Esophagus muscularis mucosa (tissue), 4 donors: Measurements from ENCODE around the gene RUNDC1. TPM values are rescaled to one million over a fixed set of nuclear protein-coding genes. Genes with fewer than 3 reads are reported as not detected.
"Not testable (repeated sequence)": the region's sequence is repeated elsewhere in the genome, so short reads cannot be mapped to it uniquely, and the experiment has no call there.

Experiments used
- DNase-seq: peaks from one replicate; pipeline ENCODE4 v3.0.0-alpha.2; 2017; ENCODE audit errors: extremely low spot score
- H3K27ac ChIP-seq, 4 donors: fragments of 200-600 bp; sonication (generic); replicated peaks in 1 of 4; 1 replicate in 3 of 4; 2 replicates in 1 of 4; pipeline ENCODE4 v1.5.1; 2016 to 2019; ENCODE audit warnings: mild to moderate bottlenecking in 1 of 4
- H3K27me3 ChIP-seq, 4 donors: fragments of 200-600 bp; sonication (generic); one replicate each; pipeline versions ENCODE4 v1.5.1 to v1.6.0; 2016 to 2019
- H3K36me3 ChIP-seq, 4 donors: fragments of 200-600 bp; sonication (generic); one replicate each; pipeline ENCODE4 v1.5.1; 2016 to 2019
- H3K4me1 ChIP-seq, 4 donors: fragments of 200-600 bp; sonication (generic); one replicate each; pipeline ENCODE4 v1.5.1; 2016 to 2019
- H3K4me3 ChIP-seq, 4 donors: fragments of 200-600 bp; sonication (generic); 1 replicate in 2 of 4; 2 replicates in 2 of 4; pipeline ENCODE4 v1.5.1; 2016 to 2019; ENCODE audit warnings: mild to moderate bottlenecking in 4 of 4, moderate library complexity in 1 of 4
- H3K9me3 ChIP-seq, 4 donors: fragments of 200-600 bp; sonication (generic); 1 replicate in 3 of 4; 2 replicates in 1 of 4; pipeline ENCODE4 v1.5.1; 2016 to 2019
- CTCF ChIP-seq, 3 experiments: fragments of 200-600 bp in 2 of 3; fragments of 450-650 bp in 1 of 3; sonication (generic) in 2 of 3; IDR thresholded peaks; one replicate each; pipeline ENCODE4 v1.5.1; 2017 to 2019; ENCODE audit warnings: antibody characterized with exemption in 3 of 3, mild to moderate bottlenecking in 2 of 3, moderate library complexity in 1 of 3
- EP300 ChIP-seq: sonication (generic); formaldehyde crosslinking; IDR thresholded peaks from one replicate; pipeline ENCODE4 v1.6.1; 2017; ENCODE audit warnings: antibody characterized with exemption
- POLR2A ChIP-seq: fragments of 450-650 bp; IDR thresholded peaks from one replicate; pipeline ENCODE4 v1.6.1; 2017; ENCODE audit warnings: antibody characterized with exemption, moderate library complexity, mild to moderate bottlenecking, low read depth
- POLR2AphosphoS5 ChIP-seq, 2 donors: sonication (generic); formaldehyde crosslinking; IDR thresholded peaks; one replicate each; pipeline ENCODE4 v1.6.1; 2017; ENCODE audit warnings: antibody characterized with exemption in 2 of 2
- WGBS: methylation state at CpG from one replicate; pipeline ENCODE4 v1.1.5; 2018; 5-methylcytosine and 5-hydroxymethylcytosine counted together
- intact Hi-C: fragments of 100-400 bp; cut with DNase I; formaldehyde crosslinking; loops from one replicate; pipeline ENCODE4 v1.15.1; 2023
- total RNA-seq, 4 donors: library from RNA; depleted of rRNA; stranded (reverse); fragments of >200 nt; gene quantifications; one replicate each; pipeline versions ENCODE4 v1.1.0 to v1.2.1, GENCODE V29; 2016

Gene RUNDC1
- total RNA-seq, 4 donors from 2014 or later: 13.3 to 19.1 (median 16.5) TPM

- Histone ChIP-seq H3K27ac (no peak overlapping the region), H3K27me3 (no peaks in the 10 kb centered on the region), H3K4me1 (no peaks in the 10 kb centered on the region), H3K9me3 (no peaks in the 10 kb centered on the region), H3K36me3 (peaks cover 0 to 7% (median 0%) of the 10 kb centered on the region in 4 donors), H3K4me3 (no peak overlapping the region)
- DNase-seq: no peak
- intact Hi-C loops: no loop called here
- TF ChIP-seq EP300: no peak
- 94% methylated on average over 4 of the region's 5 CpGs for WGBS
These were observed 8.8 kb upstream of the RUNDC1 start for GRCh38 chr17:42971589-42971988.

- intact Hi-C loops, H3K4me1 ChIP-seq, H3K9me3 ChIP-seq, DNase-seq, H3K27me3 ChIP-seq, H3K27ac ChIP-seq, H3K4me3 ChIP-seq, H3K36me3 ChIP-seq: not testable (repeated sequence)
- 79% methylated on average over 6 of the region's 18 CpGs for WGBS
These were observed 7.0 kb upstream of the RUNDC1 start for GRCh38 chr17:42973323-42973722.

- H3K36me3 ChIP-seq: peaks cover 0 to 3% (median 0%) of the 10 kb centered on the region in 4 donors
- 34% methylated on average over 2 of the region's 2 CpGs for WGBS
- intact Hi-C loops: no loop called here
- H3K27ac ChIP-seq: no peak overlapping the region
- no peak overlapping the region for H3K4me3 ChIP-seq
- DNase-seq: no peak
- H3K4me1 ChIP-seq: peaks cover 10 to 16% (median 14%) of the 10 kb centered on the region in 4 donors
- TF ChIP-seq POLR2A: no peak
- TF ChIP-seq CTCF (IDR thresholded peaks at IDR 0.05): no peak
- no peak for TF ChIP-seq POLR2AphosphoS5 (IDR thresholded peaks at IDR 0.05)
- TF ChIP-seq EP300: no peak
- no peaks in the 10 kb centered on the region for H3K9me3 ChIP-seq
- no peaks in the 10 kb centered on the region for H3K27me3 ChIP-seq
These were observed 5.1 kb upstream of the RUNDC1 start for GRCh38 chr17:42975265-42975664.

GRCh38 chr17:42975701-42976100 lies 4.7 kb upstream of the RUNDC1 start:
- DNase-seq, H3K9me3 ChIP-seq, H3K27me3 ChIP-seq, intact Hi-C loops, H3K4me3 ChIP-seq, H3K27ac ChIP-seq, H3K36me3 ChIP-seq: not testable (repeated sequence)
- peaks cover 10 to 16% (median 14%) of the 10 kb centered on the region in 4 donors for H3K4me1 ChIP-seq
- WGBS: 87% methylated on average over 16 of the region's 16 CpGs

GRCh38 chr17:42979511-42980273 lies 673 bp upstream of the RUNDC1 start, which contains the start of gene PTGES3L:
Gene PTGES3L (minus strand): TSS chr17:42980080. CDS start chr17:42980053, 27 bp downstream.
- H3K9me3 ChIP-seq: no peaks in the 10 kb centered on the region
- peaks cover 19 to 42% (median 33%) of the 10 kb centered on the region in 4 donors for H3K4me1 ChIP-seq
- WGBS: 24% methylated on average over 20 of the region's 21 CpGs
- TF ChIP-seq POLR2AphosphoS5 (IDR thresholded peaks at IDR 0.05): peak in 1 of 2 donors; percentile 48
- peak in 1 of 3 experiments; percentile 9 for TF ChIP-seq CTCF (IDR thresholded peaks at IDR 0.05)
- no peak for TF ChIP-seq POLR2A
- no peak for TF ChIP-seq EP300
- no peaks in the 10 kb centered on the region for H3K27me3 ChIP-seq
- DNase-seq: no peak
- H3K27ac ChIP-seq: peak within 1 kb of the TSS; percentile 85 to 93 (median 88)
- peak within 1 kb of the TSS; percentile 83 to 100 (median 92) for H3K4me3 ChIP-seq
- H3K36me3 ChIP-seq: peaks cover 0 to 6% (median 2%) of the 10 kb centered on the region in 4 donors
- intact Hi-C loops: no loop called here

GRCh38 chr17:42980766-42981397 lies 517 bp downstream of the RUNDC1 start:
- H3K36me3 ChIP-seq: peaks cover 2 to 16% (median 8%) of the 10 kb centered on the region in 4 donors
- H3K4me1 ChIP-seq: peaks cover 19 to 46% (median 37%) of the 10 kb centered on the region in 4 donors
- intact Hi-C loops: no loop called here
- peak overlapping the region; percentile 83 to 100 (median 92) for H3K4me3 ChIP-seq
- peak overlapping the region; percentile 85 to 93 (median 88) for H3K27ac ChIP-seq
- TF ChIP-seq EP300 (no peak), POLR2AphosphoS5 (IDR thresholded peaks at IDR 0.05) (peak in 1 of 2 donors; percentile 5), CTCF (IDR thresholded peaks at IDR 0.05) (peak in 2 of 3 experiments; percentile 6 to 27), POLR2A (no peak)
- no peaks in the 10 kb centered on the region for H3K27me3 ChIP-seq
- H3K9me3 ChIP-seq: no peaks in the 10 kb centered on the region
- DNase-seq: no peak
- under 1% methylated on average over 20 of the region's 67 CpGs for WGBS
